Common myeloid progenitor, CD34-positive (primary cell): ENCODE data around the gene SYN1.

Experiments
- CTCF ChIA-PET: fragments of 350-600 bp; sonication (Branson Sonifier 250); formaldehyde crosslinking; loops from one replicate; lab custom pipeline; 2021; ENCODE audit warnings: antibody characterized with exemption; lab: Charles Lee
- POLR2A ChIA-PET: fragments of 350-600 bp; sonication (Branson Sonifier 250); formaldehyde crosslinking; loops from one replicate; lab custom pipeline; 2021; ENCODE audit warnings: antibody characterized with exemption; lab: Charles Lee
- DNase-seq, 3 donors: peaks; one replicate each; pipeline versions ENCODE4 v3.0.0 to v3.0.0-alpha.2; 2013
- H3K27ac ChIP-seq, 2 experiments: 1 replicate in 1 of 2; 2 replicates in 1 of 2; pipeline ENCODE4 v1.7.0; 2013; ENCODE audit warnings: inconsistent platforms in 2 of 2, low read length in 2 of 2, mild to moderate bottlenecking in 2 of 2, low read depth in 1 of 2, moderate library complexity in 1 of 2; ENCODE audit not compliant: severe bottlenecking in 2 of 2, insufficient read depth in 1 of 2, poor library complexity in 1 of 2
- H3K27me3 ChIP-seq, 5 experiments: replicated peaks in 2 of 5; 1 replicate in 3 of 5; 2 replicates in 2 of 5; pipeline versions ENCODE4 v1.6.1 to v1.7.0; 2013; ENCODE audit warnings: low read length in 4 of 5, mild to moderate bottlenecking in 2 of 5, moderate library complexity in 2 of 5, inconsistent platforms in 1 of 5; ENCODE audit not compliant: insufficient read depth in 5 of 5, control insufficient read depth in 4 of 5
- H3K36me3 ChIP-seq, 4 experiments: 1 replicate in 2 of 4; 2 replicates in 2 of 4; pipeline versions ENCODE4 v1.6.1 to v1.7.0; 2013; ENCODE audit warnings: low read length in 3 of 4, control low read depth in 1 of 4, mild to moderate bottlenecking in 1 of 4; ENCODE audit not compliant: control insufficient read depth in 4 of 4, insufficient read depth in 4 of 4
- H3K4me1 ChIP-seq, 4 experiments: 1 replicate in 3 of 4; 2 replicates in 1 of 4; pipeline versions ENCODE4 v1.6.1 to v1.7.1; 2013; ENCODE audit warnings: low read length in 3 of 4, mild to moderate bottlenecking in 3 of 4, control low read depth in 1 of 4, inconsistent platforms in 1 of 4, moderate library complexity in 1 of 4; ENCODE audit not compliant: control insufficient read depth in 4 of 4, insufficient read depth in 4 of 4; ENCODE audit errors: control extremely low read depth in 1 of 4
- H3K4me3 ChIP-seq, 7 experiments: 1 replicate in 4 of 7; 2 replicates in 3 of 7; pipeline versions ENCODE4 v1.5.1 to v1.7.0; 2013; ENCODE audit warnings: mild to moderate bottlenecking in 7 of 7, low read length in 6 of 7, moderate library complexity in 6 of 7, inconsistent platforms in 2 of 7, low read depth in 2 of 7, control low read depth in 1 of 7; ENCODE audit not compliant: insufficient read depth in 4 of 7, control insufficient read depth in 1 of 7; ENCODE audit errors: extremely low read depth in 1 of 7
- H3K9me3 ChIP-seq, 5 experiments: 1 replicate in 4 of 5; 2 replicates in 1 of 5; pipeline versions ENCODE4 v1.6.1 to v1.7.1; 2013; ENCODE audit warnings: low read length in 4 of 5, mild to moderate bottlenecking in 2 of 5, inconsistent platforms in 1 of 5, low read depth in 1 of 5, moderate library complexity in 1 of 5; ENCODE audit not compliant: control insufficient read depth in 4 of 5, insufficient read depth in 2 of 5; ENCODE audit errors: control extremely low read depth in 1 of 5
- WGBS: methylation state at CpG from one replicate; pipeline ENCODE4 v1.1.5; 2013; ENCODE audit not compliant: insufficient coverage; 5-methylcytosine and 5-hydroxymethylcytosine counted together

SYN1 gene

DNA sequence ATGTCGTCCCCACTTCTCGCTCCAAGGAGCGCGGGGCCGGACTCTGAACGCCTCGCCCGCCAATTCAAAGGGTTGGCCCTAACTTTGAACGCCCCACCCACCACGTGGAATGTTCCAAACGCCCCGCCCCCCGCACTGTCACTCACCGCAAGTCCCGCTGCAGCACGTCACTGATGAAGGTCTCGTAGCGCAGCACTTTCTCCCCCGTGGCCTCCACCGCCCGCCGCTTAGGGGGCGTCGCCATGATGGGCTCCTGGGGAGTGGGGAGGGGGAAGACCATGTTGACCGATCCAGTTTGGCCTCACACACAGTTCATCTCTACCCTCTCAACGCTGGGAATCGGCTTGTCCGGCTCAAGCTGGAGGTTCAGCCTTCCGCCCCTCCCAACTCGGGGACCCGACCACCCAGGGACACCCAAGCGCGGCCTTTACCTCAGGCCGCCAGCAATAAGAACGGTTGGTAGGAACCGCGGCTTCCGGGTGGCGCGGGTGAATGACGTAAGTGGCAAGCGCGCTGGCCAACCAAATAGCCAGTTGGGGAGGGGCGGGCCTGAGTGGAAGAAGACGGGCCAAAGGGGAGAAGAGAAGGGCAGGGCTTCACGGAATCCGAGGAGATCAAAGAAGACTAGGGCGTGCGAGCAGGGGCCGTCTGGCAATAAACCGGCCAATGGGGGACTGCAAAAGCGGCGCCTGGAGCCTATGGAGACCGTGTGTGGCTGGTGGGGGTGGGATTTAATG, 39.2 kb upstream of the SYN1 start, which contains the start of gene UXT:
Gene UXT, minus strand, starts transcription at position 497 of the 737 bp plus-strand sequence. Its CDS starts 253 bp downstream, at position 244.
- 34% methylated on average over 36 of the region's 54 CpGs for WGBS
- H3K27me3 ChIP-seq = no peaks in the 10 kb centered on the region
- CTCF ChIA-PET = no interaction called here
- H3K9me3 ChIP-seq = peaks cover 0 to 4% (median 0%) of the 10 kb centered on the region in 5 experiments
- H3K36me3 ChIP-seq = peaks cover 0 to 25% (median 12%) of the 10 kb centered on the region in 4 experiments
- peak within 1 kb of the TSS; percentile 94 to 98 for H3K27ac ChIP-seq
- H3K4me1 ChIP-seq = peaks cover 0 to 15% (median 0%) of the 10 kb centered on the region in 4 experiments
- H3K4me3 ChIP-seq = peak within 1 kb of the TSS; percentile 18 to 85 (median 65)
- POLR2A ChIA-PET = no interaction called here
- peak; percentile 92 to 97 (median 96) for DNase-seq

- Histone ChIP-seq H3K9me3 (peaks cover 0 to 4% (median 0%) of the 10 kb centered on the region in 5 experiments), H3K27ac (peak overlapping the region in 1 of 2 experiments; percentile 98), H3K4me3 (peak overlapping the region; percentile 18 to 85 (median 65)), H3K4me1 (peaks cover 0 to 15% (median 0%) of the 10 kb centered on the region in 4 experiments), H3K27me3 (no peaks in the 10 kb centered on the region), H3K36me3 (peaks cover 2 to 28% (median 17%) of the 10 kb centered on the region in 4 experiments)
- DNase-seq = no peak
- WGBS = 44% methylated on average over 13 of the region's 13 CpGs
- ChIA-PET POLR2A (no interaction called here), CTCF (no interaction called here)
These were observed 38.6 kb upstream of the SYN1 start for GRCh38 chrX:47658301-47658683.

DNA sequence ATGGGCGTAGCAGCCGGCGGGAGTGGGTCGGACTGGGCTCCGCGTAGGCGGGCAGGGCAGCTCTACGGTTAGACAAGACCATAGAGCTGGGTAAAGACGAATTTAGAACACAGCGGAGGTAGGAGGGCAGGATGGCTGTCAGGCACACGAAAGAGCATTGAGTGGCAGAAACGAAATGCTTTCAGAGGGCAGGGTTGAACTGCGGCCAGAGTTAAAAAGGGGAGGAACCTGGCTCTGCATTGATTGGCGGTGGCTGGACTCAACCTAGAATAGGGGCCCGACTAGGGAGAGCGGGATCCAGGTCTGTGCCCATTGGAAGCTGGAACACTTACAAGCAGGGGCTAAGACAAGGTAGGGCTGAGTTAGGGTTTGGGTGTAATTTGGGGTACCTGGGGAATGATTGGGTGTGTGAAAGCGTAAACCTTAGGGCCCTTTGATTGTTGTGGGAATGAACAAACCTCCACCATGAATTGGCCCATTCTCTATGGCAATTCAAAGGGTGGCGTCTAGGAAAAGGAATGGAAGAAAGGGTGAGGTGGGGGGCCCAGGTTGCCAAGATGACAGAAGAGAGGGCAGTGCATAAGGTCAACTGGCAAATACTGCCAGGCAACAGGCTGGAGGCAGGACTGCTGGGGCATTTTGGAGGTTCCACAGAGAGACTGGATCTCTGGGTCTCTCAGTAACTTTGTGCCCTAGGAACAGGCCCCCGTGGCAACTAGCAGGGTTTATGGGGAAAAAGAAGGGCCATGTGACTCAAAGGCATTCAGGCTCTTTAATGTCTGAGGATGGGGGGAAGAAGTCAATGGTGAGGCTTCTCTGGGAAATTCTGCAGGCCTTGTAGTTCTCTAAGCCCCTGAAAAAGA, 31.6 kb upstream of the SYN1 start:
- no peak for DNase-seq
- H3K9me3 ChIP-seq = no peaks in the 10 kb centered on the region
- peaks cover 0 to 4% (median 0%) of the 10 kb centered on the region in 5 experiments for H3K27me3 ChIP-seq
- peaks cover 12 to 22% (median 20%) of the 10 kb centered on the region in 4 experiments for H3K4me1 ChIP-seq
- peaks cover 3 to 28% (median 15%) of the 10 kb centered on the region in 4 experiments for H3K36me3 ChIP-seq
- peak overlapping the region; percentile 12 to 54 for H3K27ac ChIP-seq
- ChIA-PET POLR2A (no interaction called here), CTCF (no interaction called here)
- WGBS = 48% methylated on average over 18 of the region's 19 CpGs
- peak overlapping the region in 6 of 7 experiments; percentile 52 to 76 (median 58) for H3K4me3 ChIP-seq

DNA sequence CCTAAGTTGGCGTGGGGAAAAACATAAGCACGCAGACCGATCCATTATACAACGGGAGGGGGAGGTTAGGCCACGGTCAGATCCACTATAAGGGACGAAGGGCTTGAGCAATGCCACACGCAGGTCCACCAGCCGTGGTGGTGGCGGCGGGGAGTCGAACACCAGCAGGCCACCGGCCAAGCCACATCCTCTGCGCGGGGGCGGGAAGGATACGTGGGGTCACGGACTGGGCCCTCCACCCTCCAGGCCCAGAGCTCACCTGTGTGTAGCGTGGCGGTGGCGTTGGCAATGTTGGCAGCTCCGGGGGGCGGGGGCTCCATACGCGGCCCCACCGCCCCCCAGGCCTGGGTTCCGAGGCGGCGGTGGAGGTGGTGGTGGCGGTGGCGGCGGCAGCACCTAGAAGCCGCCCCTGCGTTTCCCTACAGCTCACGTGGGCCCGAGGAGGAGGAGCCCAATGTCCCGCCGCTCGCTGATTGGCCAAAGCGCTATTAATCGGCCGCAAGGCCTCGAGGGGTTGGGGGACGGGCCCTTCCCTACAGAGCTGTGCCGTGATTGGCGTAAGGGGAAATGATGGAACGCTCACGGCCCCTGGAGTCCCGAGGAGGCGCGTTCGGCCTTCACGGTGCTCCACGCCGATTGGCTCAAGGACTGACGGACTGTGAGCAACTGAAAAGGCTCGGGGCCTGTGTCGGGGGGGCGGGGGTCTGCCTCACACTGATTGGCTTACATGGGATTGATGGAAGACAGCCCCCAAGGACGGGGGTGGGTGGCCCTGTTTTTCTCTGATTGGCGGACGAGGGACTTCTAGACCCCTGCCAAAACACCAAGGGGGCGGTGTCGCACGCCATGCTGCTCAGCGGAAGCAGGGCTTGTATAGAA, 30.7 kb upstream of the SYN1 start, which contains the start of gene ELK1:
Gene ELK1, minus strand, starts transcription at position 400 of the 879 bp plus-strand sequence. CDS start 9,122 bp downstream, outside the sequence.
- ChIA-PET CTCF (no interaction called here), POLR2A (no interaction called here)
- WGBS = 54% methylated on average over 54 of the region's 65 CpGs
- peaks cover 3 to 20% (median 12%) of the 10 kb centered on the region in 4 experiments for H3K36me3 ChIP-seq
- H3K9me3 ChIP-seq = no peaks in the 10 kb centered on the region
- H3K4me1 ChIP-seq = peaks cover 12 to 22% (median 20%) of the 10 kb centered on the region in 4 experiments
- peak; percentile 97 to 99 (median 99) for DNase-seq
- H3K27me3 ChIP-seq = peaks cover 0 to 4% (median 0%) of the 10 kb centered on the region in 5 experiments
- H3K4me3 ChIP-seq = peak within 1 kb of the TSS; percentile 52 to 85 (median 62)
- H3K27ac ChIP-seq = peak within 1 kb of the TSS; percentile 12 to 70

DNA sequence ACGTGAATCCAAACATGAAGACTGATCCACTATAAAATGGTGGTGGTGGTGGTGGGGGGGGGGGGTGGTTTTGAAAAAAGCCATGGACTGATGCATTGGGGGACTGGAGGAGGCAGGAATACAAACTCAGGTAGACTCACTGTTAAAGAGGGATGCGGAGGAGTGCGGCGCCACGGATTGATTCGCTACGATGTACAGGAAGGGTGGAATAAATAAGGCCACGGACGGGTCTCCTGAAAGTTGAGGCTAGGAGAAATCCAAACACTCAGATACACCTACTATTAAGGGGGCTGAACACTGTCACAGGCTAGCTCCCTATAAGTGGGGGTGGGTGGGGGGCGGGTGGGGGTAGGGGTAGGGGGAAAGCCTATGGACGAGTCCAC, 30.1 kb upstream of the SYN1 start:
- peak overlapping the region in 1 of 2 experiments; percentile 70 for H3K27ac ChIP-seq
- H3K4me1 ChIP-seq = peaks cover 12 to 22% (median 20%) of the 10 kb centered on the region in 4 experiments
- H3K4me3 ChIP-seq = peak overlapping the region; percentile 42 to 85 (median 61)
- WGBS = 44% methylated on average over 3 of the region's 11 CpGs
- ChIA-PET CTCF (no interaction called here), POLR2A (no interaction called here)
- peaks cover 0 to 4% (median 0%) of the 10 kb centered on the region in 5 experiments for H3K27me3 ChIP-seq
- no peak for DNase-seq
- no peaks in the 10 kb centered on the region for H3K9me3 ChIP-seq
- H3K36me3 ChIP-seq = peaks cover 3 to 19% (median 11%) of the 10 kb centered on the region in 4 experiments

GRCh38 chrX:47649271-47649670, 29.6 kb upstream of the SYN1 start:
- CTCF ChIA-PET = no interaction called here
- POLR2A ChIA-PET = no interaction called here
- H3K36me3 ChIP-seq = peaks cover 3 to 21% (median 10%) of the 10 kb centered on the region in 4 experiments
- 43% methylated on average over 5 of the region's 8 CpGs for WGBS
- peaks cover 12 to 22% (median 20%) of the 10 kb centered on the region in 4 experiments for H3K4me1 ChIP-seq
- no peak for DNase-seq
- H3K9me3 ChIP-seq = no peaks in the 10 kb centered on the region
- H3K4me3 ChIP-seq = peak overlapping the region in 6 of 7 experiments; percentile 37 to 85 (median 66)
- peak overlapping the region in 1 of 2 experiments; percentile 16 for H3K27ac ChIP-seq
- peaks cover 0 to 4% (median 0%) of the 10 kb centered on the region in 5 experiments for H3K27me3 ChIP-seq
